ENCODE measurements around the gene MAMDC4.

MAMDC4 gene

DNA sequence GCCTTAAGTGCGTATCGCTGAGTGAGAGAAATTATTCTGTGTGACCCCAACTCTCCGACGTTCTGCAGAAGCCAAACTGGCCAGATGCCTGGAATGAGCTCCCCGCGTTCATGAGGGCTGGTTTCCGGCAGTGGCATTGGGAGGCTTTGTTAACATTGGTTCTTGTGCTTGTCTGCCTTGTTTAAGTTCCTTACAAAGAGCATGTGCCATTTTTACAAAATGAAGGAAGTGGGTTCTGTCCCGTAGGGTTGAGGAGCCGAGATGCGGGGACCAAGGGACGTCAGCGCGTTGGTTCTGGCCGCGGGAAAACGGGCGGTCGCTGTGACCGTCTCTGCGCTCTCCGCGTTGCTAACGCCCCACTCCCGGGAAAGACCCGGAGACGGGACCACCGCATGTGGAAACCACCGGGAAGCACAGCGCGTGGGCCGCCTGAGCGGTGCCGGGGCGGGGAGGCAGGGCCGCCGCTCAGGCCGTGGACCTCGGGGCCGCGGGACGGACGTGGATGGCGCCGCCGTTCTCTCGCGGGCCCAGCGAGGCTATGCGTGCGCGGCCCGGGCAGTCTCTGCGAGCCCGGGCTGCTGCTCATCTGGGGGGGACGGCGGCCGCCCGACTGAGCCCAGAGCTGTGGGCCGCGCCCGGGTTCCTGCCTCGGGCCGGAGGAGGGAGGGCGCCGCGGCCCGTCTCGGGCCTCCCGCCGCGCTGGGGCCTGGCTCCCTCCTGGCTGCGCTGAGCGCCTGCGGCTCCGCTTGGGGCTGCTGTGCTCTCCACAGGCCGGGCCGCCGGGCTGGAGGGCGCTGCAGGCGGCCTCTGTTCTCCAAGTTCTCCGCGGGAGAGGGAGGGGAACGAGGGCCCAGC, 30.9 kb upstream of the MAMDC4 start:
- no peak overlapping the region for H3K4me3 ChIP-seq (ENCODE audit: low read depth in 1 of 2, low read length in 2 of 2)
- no peaks in the 10 kb centered on the region for H3K27me3 ChIP-seq (ENCODE audit: insufficient read depth, low read length, poor library complexity)
- no peak overlapping the region for H3K4me2 ChIP-seq (ENCODE audit: insufficient read depth, low read length)
- TF ChIP-seq, protein P1, sequence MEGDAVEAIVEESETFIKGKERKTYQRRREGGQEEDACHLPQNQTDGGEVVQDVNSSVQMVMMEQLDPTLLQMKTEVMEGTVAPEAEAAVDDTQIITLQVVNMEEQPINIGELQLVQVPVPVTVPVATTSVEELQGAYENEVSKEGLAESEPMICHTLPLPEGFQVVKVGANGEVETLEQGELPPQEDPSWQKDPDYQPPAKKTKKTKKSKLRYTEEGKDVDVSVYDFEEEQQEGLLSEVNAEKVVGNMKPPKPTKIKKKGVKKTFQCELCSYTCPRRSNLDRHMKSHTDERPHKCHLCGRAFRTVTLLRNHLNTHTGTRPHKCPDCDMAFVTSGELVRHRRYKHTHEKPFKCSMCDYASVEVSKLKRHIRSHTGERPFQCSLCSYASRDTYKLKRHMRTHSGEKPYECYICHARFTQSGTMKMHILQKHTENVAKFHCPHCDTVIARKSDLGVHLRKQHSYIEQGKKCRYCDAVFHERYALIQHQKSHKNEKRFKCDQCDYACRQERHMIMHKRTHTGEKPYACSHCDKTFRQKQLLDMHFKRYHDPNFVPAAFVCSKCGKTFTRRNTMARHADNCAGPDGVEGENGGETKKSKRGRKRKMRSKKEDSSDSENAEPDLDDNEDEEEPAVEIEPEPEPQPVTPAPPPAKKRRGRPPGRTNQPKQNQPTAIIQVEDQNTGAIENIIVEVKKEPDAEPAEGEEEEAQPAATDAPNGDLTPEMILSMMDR (IDR thresholded peaks at IDR 0.05; ENCODE audit: borderline replicate concordance, extremely low read depth, low read length, poor library complexity, severe bottlenecking) = no peak
- TF ChIP-seq EZH2 (IDR thresholded peaks at IDR 0.05; ENCODE audit: borderline replicate concordance, low read depth, low read length, severe bottlenecking) = no peak
- no peak overlapping the region for H3K9ac ChIP-seq (ENCODE audit: low read depth, low read length)
- peaks cover 34% of the 10 kb centered on the region for H3K79me2 ChIP-seq (ENCODE audit: insufficient read depth, low read length)
- DNase-seq (no peak), ATAC-seq (ENCODE audit: insufficient read depth, low read depth) (no peak)
- no peak overlapping the region for H2AFZ ChIP-seq (ENCODE audit: low read depth, low read length)
- H3K9me3 ChIP-seq (ENCODE audit: insufficient read depth, low read length, severe bottlenecking) = no peaks in the 10 kb centered on the region
- H3K4me1 ChIP-seq (ENCODE audit: insufficient read depth, low read length) = no peaks in the 10 kb centered on the region
- peaks cover 10% of the 10 kb centered on the region; the same call in 1 of the 2 replicates for H4K20me1 ChIP-seq (ENCODE audit: insufficient read depth, low read length)
- peaks cover 28% of the 10 kb centered on the region for H3K36me3 ChIP-seq (ENCODE audit: insufficient read depth, low read length)
- no peak overlapping the region for H3K27ac ChIP-seq (ENCODE audit: low read length)

DNA sequence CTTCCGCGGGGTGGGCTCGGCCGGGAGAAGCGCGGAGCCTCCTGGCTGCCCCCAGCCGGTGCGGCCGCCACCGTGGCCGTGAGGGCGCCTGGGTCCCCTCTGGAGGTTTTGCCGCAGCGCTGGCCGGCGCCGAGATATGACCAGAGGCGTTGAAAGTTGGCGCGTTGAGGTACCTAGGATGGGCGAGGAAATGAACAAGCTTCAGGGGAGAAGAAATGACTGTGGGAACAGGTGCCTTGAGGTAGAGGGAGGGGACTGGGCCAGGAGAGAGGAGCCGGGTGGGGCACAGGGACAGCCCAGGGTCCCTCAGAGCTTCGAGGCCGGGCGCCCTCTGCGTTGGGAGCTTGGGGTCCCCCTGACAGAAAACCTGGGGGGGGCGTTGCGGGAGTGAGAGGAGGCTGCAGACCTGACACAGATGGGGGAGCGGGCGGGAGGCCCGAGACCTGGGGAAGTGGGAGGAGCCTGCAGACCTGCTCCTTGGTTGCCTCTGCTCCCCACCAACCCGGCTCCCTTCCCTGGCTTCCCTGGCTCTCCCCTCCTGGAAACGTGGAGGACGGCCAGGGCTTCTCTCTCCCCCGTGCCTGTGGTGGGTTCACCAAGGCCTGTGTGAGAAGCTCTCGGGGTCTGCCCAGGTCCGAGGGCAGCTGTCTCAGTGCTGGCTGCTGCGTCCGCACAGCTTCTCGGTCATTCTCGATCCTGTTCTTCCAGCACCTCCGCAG, 30.2 kb upstream of the MAMDC4 start:
- Histone ChIP-seq H3K79me2 (ENCODE audit: insufficient read depth, low read length) (peaks cover 30% of the 10 kb centered on the region), H3K9ac (ENCODE audit: low read depth, low read length) (no peak overlapping the region), H3K4me1 (ENCODE audit: insufficient read depth, low read length) (no peaks in the 10 kb centered on the region), H4K20me1 (ENCODE audit: insufficient read depth, low read length) (peaks cover 10% of the 10 kb centered on the region; the same call in 1 of the 2 replicates), H3K36me3 (ENCODE audit: insufficient read depth, low read length) (peaks cover 36% of the 10 kb centered on the region), H2AFZ (ENCODE audit: low read depth, low read length) (no peak overlapping the region), H3K4me3 (ENCODE audit: low read depth in 1 of 2, low read length in 2 of 2) (no peak overlapping the region), H3K27me3 (ENCODE audit: insufficient read depth, low read length, poor library complexity) (no peaks in the 10 kb centered on the region), H3K9me3 (ENCODE audit: insufficient read depth, low read length, severe bottlenecking) (no peaks in the 10 kb centered on the region), H3K27ac (ENCODE audit: low read length) (no peak overlapping the region), H3K4me2 (ENCODE audit: insufficient read depth, low read length) (no peak overlapping the region)
- no peak for TF ChIP-seq EZH2 (IDR thresholded peaks at IDR 0.05; ENCODE audit: borderline replicate concordance, low read depth, low read length, severe bottlenecking)
- TF ChIP-seq, protein P1 (IDR thresholded peaks at IDR 0.05; ENCODE audit: borderline replicate concordance, extremely low read depth, low read length, poor library complexity, severe bottlenecking) = no peak
- DNase-seq (no peak), ATAC-seq (ENCODE audit: insufficient read depth, low read depth) (no peak)

DNA sequence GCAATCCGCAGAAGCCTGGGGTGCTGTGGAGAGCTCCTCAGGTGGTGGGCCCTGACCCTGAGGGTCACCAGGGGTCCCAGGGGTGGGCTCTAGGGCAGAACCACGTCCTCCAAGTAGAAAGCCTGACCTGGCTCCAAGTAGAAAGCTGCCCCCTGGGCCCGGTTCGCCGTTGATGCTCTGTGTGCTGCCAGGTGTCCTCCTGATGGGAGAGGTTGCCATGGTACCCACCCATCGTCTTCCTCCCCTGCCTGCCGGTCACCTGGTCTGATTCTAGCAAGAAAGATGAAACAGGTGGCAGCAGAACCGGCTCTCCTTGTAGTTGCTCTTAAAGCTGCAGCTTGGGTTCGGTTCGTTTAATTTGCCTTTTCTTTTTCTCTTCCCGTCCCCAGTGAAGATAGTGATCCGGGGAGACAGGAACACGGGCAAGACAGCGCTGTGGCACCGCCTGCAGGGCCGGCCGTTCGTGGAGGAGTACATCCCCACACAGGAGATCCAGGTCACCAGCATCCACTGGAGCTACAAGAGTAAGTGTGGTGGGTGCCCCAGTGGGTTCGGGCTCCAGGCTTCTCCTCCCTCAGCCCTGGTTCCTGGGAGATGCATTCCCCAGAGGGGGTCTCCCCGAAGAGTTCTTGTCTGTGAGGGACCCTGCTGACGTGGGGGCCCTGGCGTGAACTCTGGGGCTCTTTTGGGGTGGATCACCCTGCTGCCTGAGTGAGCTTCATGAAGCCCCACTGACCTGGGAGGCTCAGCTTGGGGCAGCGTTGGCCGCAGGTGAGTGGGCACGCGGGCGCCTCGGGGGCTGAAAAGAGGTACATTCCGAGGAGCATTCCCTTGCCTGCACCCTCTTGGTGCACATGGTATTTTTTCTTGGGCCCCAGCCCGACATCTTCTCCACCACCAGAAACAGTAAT, 28.8 kb upstream of the MAMDC4 start:
- Histone ChIP-seq H3K4me1 (ENCODE audit: insufficient read depth, low read length) (no peaks in the 10 kb centered on the region), H3K27ac (ENCODE audit: low read length) (no peak overlapping the region), H3K36me3 (ENCODE audit: insufficient read depth, low read length) (peaks cover 50% of the 10 kb centered on the region), H3K79me2 (ENCODE audit: insufficient read depth, low read length) (peaks cover 26% of the 10 kb centered on the region; the same call in 1 of the 2 replicates), H3K9me3 (ENCODE audit: insufficient read depth, low read length, severe bottlenecking) (no peaks in the 10 kb centered on the region), H3K27me3 (ENCODE audit: insufficient read depth, low read length, poor library complexity) (no peaks in the 10 kb centered on the region), H4K20me1 (ENCODE audit: insufficient read depth, low read length) (peaks cover 10% of the 10 kb centered on the region; the same call in 1 of the 2 replicates), H2AFZ (ENCODE audit: low read depth, low read length) (no peak overlapping the region), H3K9ac (ENCODE audit: low read depth, low read length) (no peak overlapping the region), H3K4me2 (ENCODE audit: insufficient read depth, low read length) (no peak overlapping the region), H3K4me3 (ENCODE audit: low read depth in 1 of 2, low read length in 2 of 2) (no peak overlapping the region)
- TF ChIP-seq, protein P1 (IDR thresholded peaks at IDR 0.05; ENCODE audit: borderline replicate concordance, extremely low read depth, low read length, poor library complexity, severe bottlenecking) = no peak
- ATAC-seq (ENCODE audit: insufficient read depth, low read depth) (no peak), DNase-seq (no peak)

Data from DND-41 (cell line).